Cardiac atrium fibroblast (primary cell): ENCODE results near the gene ACSF3. TPM values are rescaled to one million over a fixed set of nuclear protein-coding genes. Genes with fewer than 3 reads are reported as not detected.

Experiments
- total RNA-seq: library from RNA; depleted of rRNA; stranded (reverse); fragments of >200 nt; gene quantifications from 2 replicates; pipeline ENCODE4 v1.2.3, GENCODE V29; 2015

ACSF3 gene
- total RNA-seq: 24.6 and 30.3 TPM in 2 replicates

GRCh38 chr16:89093602-89094251 is at the start of gene ACSF3:
TSS of gene ACSF3 (plus strand) at chr16:89093852. CDS start at chr16:89100682, 6,830 bp downstream.

GRCh38 chr16:89171216-89172170 is 77.8 kb downstream of the ACSF3 start, which contains the start of gene CDH15:
TSS of gene CDH15 (plus strand) at chr16:89171748. CDS start at chr16:89171832, 84 bp downstream.

GRCh38 chr16:89200124-89200849 is 106.6 kb downstream of the ACSF3 start, which contains the start of gene SLC22A31:
TSS of gene SLC22A31 (minus strand) at chr16:89200537. CDS start at chr16:89200501, 36 bp downstream.

Other genes with a start within 250 kb of the ACSF3 start
- 38.1 and 38.2 TPM in 2 replicates for gene GALNS, start 236.9 kb upstream of the ACSF3 start, total RNA-seq
- gene TRAPPC2L, start 236.7 kb upstream of the ACSF3 start, total RNA-seq: 41.5 TPM in 2 replicates
- gene PABPN1L, start 227.2 kb upstream of the ACSF3 start, total RNA-seq: not detected in 2 replicates
- gene CBFA2T3, start 116.6 kb upstream of the ACSF3 start, total RNA-seq: not detected in 2 replicates
- gene CDH15, start 77.9 kb downstream of the ACSF3 start, total RNA-seq: 0.16 and 0.36 TPM in 2 replicates
- 13.5 and 22.8 TPM in 2 replicates for gene SLC22A31, start 106.7 kb downstream of the ACSF3 start, total RNA-seq
- gene ZNF778, start 123.9 kb downstream of the ACSF3 start, total RNA-seq: 7.4 and 14.3 TPM in 2 replicates